HG02852 (cell line): Measurements from ENCODE around the gene FAM161A.

Experiments used
- ATAC-seq: cut with Tn5 transposase; IDR thresholded peaks from one replicate; pipeline ENCODE4 v1.9.1; 2021; ENCODE audit warnings: mild to moderate bottlenecking, moderate library complexity; ENCODE audit not compliant: unreplicated experiment

The FAM161A gene

GRCh38 chr2:61786876-61787275 is 67.0 kb downstream of the FAM161A start:
- no peak for ATAC-seq

GRCh38 chr2:61785583-61785982 is 68.3 kb downstream of the FAM161A start:
- no peak for ATAC-seq

- no peak for ATAC-seq
Measured at GRCh38 chr2:61784643-61785042, 69.2 kb downstream of the FAM161A start.

GRCh38 chr2:61775956-61776570 is 77.8 kb downstream of the FAM161A start:
- peak; percentile 79 for ATAC-seq
